GM19035 (cell line): ENCODE data around the gene CAPN10.

Source experiments
- ATAC-seq: cut with Tn5 transposase; IDR thresholded peaks from one replicate; pipeline ENCODE4 v1.9.1; 2021; ENCODE audit not compliant: unreplicated experiment

The CAPN10 gene

GRCh38 chr2:240622531-240623235 is 36.1 kb downstream of the CAPN10 start:
- ATAC-seq, result no peak

DNA sequence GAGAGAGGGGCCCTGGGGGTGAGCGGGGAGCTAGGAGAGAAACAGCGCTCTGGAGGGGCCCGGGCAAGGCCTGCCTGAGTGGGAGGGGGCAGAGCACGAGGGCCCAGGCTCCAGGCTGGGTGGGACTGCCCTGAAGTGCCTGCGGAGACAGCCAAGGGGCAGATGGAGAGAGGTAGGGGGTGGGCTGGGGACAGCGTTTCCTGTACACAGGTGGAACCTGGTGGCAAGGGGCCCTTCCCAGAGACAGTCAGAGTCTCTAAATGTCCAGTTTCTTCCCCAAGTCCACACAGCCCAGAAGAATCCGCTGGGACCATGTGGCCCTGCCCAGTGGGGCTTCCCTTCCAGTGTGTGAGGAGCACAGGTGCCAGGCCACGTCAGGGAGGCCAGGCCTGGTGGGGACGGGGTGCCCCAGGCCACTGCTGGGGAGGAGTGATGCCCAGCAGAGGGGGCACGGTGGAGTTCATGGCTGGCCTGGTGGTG is 37.0 kb downstream of the CAPN10 start:
- no peak for ATAC-seq

DNA sequence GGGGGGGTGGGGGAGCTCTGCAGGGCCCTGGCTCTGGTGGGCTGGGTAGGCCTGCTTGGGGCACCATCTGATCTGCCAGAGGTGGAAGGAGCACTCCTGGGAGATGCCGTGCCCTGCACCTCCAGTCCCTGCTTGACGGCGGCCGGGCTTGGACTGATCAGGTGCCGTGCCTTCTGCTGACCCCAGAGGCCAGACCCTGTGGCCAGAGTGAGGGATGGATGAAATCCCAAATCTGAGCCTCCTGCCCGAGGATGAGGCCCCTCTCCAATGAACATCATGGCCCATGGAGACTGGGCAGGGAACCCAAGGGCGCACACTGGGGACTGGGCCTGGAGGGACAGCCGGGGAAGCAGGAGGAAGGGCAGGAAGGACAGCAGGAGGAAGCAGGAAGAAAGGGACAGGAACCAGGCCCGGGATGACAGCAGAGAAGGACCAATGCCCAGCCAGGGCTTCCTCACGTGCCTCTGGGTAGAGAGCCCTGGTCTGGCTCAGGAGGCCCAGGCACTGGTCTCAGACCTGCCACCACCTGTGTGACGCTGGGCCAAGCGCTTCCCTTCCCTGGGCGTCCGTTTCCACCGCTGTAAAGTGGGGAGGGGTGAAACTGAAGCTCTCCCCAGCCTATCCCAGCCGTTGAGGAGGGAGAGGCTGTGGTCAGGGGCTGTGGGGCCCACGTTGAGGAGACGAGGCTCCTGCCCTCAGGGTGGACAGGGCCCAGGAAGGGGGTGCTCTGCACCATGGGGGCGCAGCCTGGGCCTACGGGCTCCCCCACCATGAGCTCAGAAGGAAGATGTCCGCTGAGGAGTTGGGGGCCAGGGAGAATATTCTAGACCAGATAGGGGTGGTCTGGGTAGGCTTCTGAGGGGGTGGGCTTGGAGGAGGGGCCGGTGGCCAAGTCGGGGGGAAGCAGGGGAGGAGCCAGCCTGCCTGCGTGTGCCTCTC is 37.7 kb downstream of the CAPN10 start:
- ATAC-seq, result no peak

GRCh38 chr2:240624950-240625621 is 38.6 kb downstream of the CAPN10 start, which contains the start of gene GPR35:
TSS of gene GPR35 (plus strand) at chr2:240625480. CDS start at chr2:240629953, 4,473 bp downstream.
- no peak for ATAC-seq

DNA sequence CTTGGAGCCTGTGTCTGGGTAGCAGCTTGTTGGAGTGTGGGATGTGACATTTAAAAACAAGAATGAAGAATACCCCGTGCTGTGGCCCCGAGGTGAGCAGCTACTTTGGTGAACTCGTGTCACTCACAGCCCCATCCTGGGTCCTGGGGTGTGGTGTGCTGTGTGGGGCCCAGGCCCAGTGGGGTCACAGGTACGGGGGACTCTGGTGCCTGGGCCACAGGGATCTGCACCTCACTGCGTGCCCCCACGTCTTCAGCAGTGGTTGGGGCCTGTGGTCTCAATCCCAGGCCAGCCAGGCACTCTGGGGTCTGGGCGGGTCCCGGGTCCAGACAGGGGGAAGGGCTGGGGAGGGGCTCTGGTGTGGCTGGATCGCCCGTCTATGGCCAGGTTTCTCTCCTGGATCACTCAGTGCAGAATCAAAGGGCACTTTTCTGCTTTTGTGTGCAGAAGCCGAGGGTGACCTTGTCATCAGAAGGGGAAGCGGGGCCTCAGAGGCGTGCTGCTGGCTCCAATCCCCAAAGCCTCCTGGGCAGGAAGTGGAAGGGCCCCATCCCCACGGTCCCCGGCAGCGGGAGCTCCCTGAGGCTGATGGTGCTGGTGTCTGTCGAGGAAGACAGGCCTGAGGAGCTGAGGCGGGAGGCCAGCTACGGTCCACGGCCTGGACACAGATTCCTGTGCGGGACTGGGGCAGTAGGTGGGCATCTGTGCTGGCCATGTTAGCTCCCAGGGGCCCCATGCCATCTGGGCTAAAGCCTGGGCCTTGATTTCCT is 40.2 kb downstream of the CAPN10 start:
- ATAC-seq, result no peak

GRCh38 chr2:240627736-240628506 is 41.4 kb downstream of the CAPN10 start:
- no peak for ATAC-seq

DNA sequence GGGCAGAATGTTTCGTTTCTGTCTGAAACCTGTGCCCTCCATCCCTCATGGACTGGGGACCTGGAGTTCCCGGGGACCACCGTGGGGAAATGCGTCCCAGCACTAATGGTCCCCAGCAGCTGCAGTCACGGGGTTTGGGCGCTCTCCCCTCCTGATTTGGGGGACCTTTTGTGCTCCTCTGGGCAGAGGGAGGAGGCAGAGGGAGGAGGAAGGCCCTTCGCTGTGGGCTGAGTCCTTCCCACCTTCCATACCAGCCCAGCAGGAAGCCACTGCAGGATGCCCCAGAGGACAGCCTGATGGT is 41.9 kb downstream of the CAPN10 start:
- no peak for ATAC-seq

DNA sequence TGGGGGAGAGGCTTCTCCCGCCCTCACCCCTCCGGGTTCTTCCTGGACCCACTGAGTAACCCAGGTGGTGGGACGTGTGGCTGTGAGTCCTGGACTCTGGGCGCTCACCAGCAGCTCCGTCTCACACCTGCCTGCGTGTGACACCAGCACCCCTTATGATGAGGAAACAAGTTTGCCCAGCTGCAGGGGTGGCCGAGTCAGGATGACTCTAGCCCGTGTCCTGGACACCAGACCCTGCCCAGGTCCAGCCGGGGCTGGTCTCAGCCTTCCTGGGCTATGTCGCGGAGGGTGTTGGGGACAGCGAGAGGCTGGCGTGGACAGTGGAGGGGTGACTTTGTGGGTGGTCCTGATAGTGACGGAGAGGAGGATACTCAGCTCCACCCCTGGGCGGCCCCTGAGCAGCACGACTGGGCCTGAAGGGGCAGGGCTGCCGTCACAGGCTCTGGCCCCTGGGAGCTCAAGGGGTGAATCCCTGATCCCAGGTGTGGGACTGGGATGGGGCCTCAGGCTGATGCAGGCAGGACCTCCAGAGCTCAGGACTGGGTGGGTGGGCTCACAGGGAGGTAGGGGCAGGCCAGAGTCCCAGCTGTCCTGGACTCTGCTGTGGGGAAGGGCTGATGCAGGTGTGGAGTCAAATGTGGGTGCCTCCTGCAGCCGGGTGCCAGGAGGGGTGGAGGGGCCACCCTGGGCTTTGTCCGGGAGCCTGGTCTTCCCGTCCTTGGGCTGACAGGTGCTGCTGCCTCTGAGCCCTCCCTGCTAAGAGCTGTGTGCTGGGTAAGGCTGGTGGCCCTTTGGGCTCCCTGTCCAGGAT is 42.5 kb downstream of the CAPN10 start:
- no peak for ATAC-seq

DNA sequence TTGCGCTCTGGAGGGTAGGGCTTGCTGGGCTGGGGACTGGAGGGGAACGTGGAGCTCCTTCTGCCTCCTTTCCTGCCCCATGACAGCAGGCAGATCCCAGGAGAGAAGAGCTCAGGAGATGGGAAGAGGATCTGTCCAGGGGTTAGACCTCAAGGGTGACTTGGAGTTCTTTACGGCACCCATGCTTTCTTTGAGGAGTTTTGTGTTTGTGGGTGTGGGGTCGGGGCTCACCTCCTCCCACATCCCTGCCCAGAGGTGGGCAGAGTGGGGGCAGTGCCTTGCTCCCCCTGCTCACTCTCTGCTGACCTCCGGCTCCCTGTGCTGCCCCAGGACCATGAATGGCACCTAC is 43.1 kb downstream of the CAPN10 start:
- no peak for ATAC-seq

- ATAC-seq, result no peak
Measured at GRCh38 chr2:240629968-240630770, 43.6 kb downstream of the CAPN10 start.

- no peak for ATAC-seq
Measured at GRCh38 chr2:240630771-240631547, 44.4 kb downstream of the CAPN10 start.

DNA sequence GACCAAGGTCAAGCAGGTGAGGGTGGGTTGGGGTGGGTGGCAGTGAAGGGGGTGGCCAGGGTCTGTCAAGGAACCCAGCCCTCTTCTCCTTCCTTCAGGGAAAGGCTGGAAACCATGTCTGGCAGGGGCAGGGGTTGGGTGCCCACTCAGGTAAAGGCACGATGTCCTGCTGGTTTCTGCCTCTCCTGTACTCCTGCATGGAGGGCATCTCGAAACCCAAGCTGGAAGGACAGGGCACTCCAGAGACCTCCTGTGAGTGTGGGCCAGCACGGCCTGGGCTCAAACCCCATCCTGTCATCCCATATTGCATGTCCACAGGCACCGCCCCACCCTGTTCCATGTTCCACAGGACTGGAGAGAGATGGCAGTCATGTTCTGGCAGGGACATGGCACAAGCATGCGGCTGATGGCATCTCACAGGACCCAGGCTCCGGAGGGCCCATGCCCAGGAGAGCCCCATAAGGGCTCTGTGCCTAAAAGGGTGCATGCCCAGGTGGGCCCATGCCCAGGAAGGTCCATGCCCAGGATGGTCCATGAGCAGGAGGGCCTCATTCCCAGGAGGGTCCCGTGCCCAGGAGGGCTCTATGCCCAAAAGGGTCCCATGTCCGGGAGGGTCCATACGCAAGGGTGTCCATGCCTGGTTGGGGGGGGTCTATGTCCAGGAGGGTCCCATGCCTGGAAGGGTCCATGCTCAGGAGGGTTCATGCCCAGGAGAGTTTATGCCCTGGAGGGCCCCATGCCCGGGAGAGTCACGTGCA is 45.2 kb downstream of the CAPN10 start:
- no peak for ATAC-seq

DNA sequence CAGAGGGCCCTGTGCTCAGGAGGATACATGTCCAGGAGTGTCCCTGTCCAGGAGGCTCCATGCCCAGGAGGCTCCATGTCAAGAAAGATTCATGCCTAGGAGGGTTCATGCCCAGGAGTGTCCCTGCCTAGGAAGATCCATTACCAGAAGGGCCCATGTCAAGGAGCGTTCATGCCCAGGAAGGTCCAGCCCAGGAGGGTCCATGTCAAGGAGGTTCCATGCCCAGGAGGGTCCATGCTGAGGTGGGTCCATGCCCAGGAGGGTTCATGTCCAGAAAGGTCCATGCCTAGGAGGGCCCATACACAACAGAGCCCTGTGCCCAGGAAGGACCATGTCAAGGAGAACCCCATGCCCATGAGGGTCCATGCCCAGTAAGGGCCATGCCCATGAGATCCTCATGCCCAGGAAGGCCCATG is 45.8 kb downstream of the CAPN10 start:
- no peak for ATAC-seq

DNA sequence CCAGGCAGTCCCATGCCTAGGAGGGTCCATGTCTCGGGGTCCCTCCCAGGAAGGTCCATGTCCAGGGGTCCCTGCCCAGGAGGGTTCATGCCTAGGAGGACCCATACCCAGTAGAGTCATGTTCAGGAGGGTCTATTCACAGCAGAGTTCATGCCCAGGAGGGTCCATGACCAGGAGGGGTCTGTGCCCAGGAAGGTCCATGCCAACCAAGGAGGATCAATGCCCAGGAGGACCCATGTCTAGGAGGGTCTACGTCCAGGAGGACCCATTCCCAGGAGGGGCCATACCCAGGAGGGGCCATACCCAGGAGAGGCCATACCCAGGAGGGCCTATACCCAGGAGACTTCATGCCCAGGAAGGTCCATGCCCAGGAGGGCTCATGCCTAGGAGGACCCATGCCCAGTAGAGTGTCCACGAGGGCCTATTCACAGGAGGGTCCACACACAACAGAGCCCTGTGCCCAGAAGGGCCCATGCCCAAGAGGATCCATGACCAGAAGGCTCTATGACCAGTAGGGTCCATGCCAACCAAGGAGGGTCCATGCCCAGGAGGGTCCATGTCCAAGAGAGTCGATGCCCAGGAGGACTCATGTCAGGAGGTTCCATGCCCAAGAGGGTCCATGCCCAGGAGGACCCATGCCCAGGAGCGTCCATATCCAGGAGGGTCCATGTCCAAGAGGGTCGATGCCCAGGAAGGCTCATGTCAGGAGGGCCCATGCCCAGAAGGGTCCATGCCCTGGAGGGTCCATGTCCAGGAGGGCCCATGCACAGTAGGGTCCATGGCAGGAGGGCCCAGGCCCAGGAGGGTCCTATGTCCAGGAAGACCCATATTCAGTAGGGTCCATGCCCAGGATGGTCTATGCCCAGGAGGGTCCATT is 48.8 kb downstream of the CAPN10 start:
- no peak for ATAC-seq

- ATAC-seq, result no peak
Measured at GRCh38 chr2:240635998-240636547, 49.5 kb downstream of the CAPN10 start.
